ENCODE measurements around the gene MOV10. TPM values are rescaled to one million over a fixed set of nuclear protein-coding genes. Genes with fewer than 3 reads are reported as not detected.

MOV10 gene
- total and polyA plus RNA-seq, 2 donors (not counting 1 experiment from before 2014, with no cell fraction given): 31.0 to 46.2 TPM

- Mint-ChIP-seq H3K4me3 (peak overlapping the region; percentile 88), H3K9me3 (ENCODE audit: insufficient read depth) (no peaks in the 10 kb centered on the region), H3K27ac (no peak overlapping the region), H3K27me3 (no peaks in the 10 kb centered on the region), H3K4me1 (peaks cover 39% of the 10 kb centered on the region)
- DNase-seq (no peak), ATAC-seq (ENCODE audit: low read depth) (no peak)
- Histone ChIP-seq H3K36me3 (replicated peaks in 1 of 2; ENCODE audit: control extremely low read depth in 1 of 2, control insufficient read depth in 1 of 2, extremely low read depth in 1 of 2, insufficient read depth in 2 of 2, low read length in 1 of 2) (no peaks in the 10 kb centered on the region), H3K4me2 (replicated peaks; ENCODE audit: low read depth, low read length, poor library complexity, severe bottlenecking) (no peak overlapping the region), H3K4me1 (ENCODE audit: control insufficient read depth in 2 of 2, insufficient read depth in 2 of 2, low read length in 2 of 2) (peaks cover 30 to 38% of the 10 kb centered on the region in 2 donors), H3K9ac (ENCODE audit: low read length) (no peak overlapping the region), H3K27ac (ENCODE audit: low read length in 2 of 2) (no peak overlapping the region), H3K27me3 (replicated peaks in 1 of 4; ENCODE audit: control extremely low read depth in 1 of 4, control insufficient read depth in 3 of 4, insufficient read depth in 4 of 4, low read length in 3 of 4) (no peaks in the 10 kb centered on the region), H3K79me2 (ENCODE audit: control insufficient read depth, insufficient read depth, low read length) (no peaks in the 10 kb centered on the region), H3K4me3 (ENCODE audit: control extremely low read depth in 1 of 5, extremely low read depth in 1 of 5, insufficient read depth in 1 of 5, low read depth in 2 of 5, low read length in 4 of 5) (no peak overlapping the region), H4K20me1 (ENCODE audit: control insufficient read depth, insufficient read depth, low read length, poor library complexity, severe bottlenecking) (no peaks in the 10 kb centered on the region), H3K9me3 (ENCODE audit: control extremely low read depth in 1 of 3, control insufficient read depth in 2 of 3, insufficient read depth in 1 of 3, low read length in 2 of 3) (no peaks in the 10 kb centered on the region), H2AFZ (ENCODE audit: insufficient read depth, low read depth, low read length, poor library complexity, severe bottlenecking) (no peak overlapping the region)
- POLR2A ChIA-PET: interaction anchor here (0.6 kb wide), 1 partner anchor 62 kb away, joined by 4 read pairs; no protein-coding TSS in a partner anchor
- CTCF ChIA-PET: interaction anchor here (1.2 to 6.6 kb wide), 18 partner anchors 8 to 338 kb away, joined by 3 to 122 read pairs (median 9); partner anchors contain the start of genes CAPZA1, MOV10, PPM1J and ST7L
- intact Hi-C loops (cut with micrococcal nuclease): no loop called here
- WGBS (ENCODE audit: insufficient coverage): no CpG with 5 or more reads among the region's 3 CpGs
- TF ChIP-seq CTCF (IDR thresholded peaks at IDR 0.05): no peak
- no peak for TF ChIP-seq EZH2 (IDR thresholded peaks at IDR 0.05; ENCODE audit: borderline replicate concordance, insufficient read depth, low read depth, low read length, poor library complexity, severe bottlenecking)
These were observed 34.0 kb downstream of the MOV10 start for GRCh38 chr1:112708489-112708888.

GRCh38 chr1:112710159-112710558 is 35.7 kb downstream of the MOV10 start:
- Mint-ChIP-seq H3K27me3 (no peaks in the 10 kb centered on the region), H3K9me3 (ENCODE audit: insufficient read depth) (no peaks in the 10 kb centered on the region), H3K27ac (peak overlapping the region; percentile 11), H3K4me3 (no peak overlapping the region), H3K4me1 (peaks cover 32% of the 10 kb centered on the region)
- Histone ChIP-seq H2AFZ (ENCODE audit: insufficient read depth, low read depth, low read length, poor library complexity, severe bottlenecking) (no peak overlapping the region), H3K9ac (ENCODE audit: low read length) (no peak overlapping the region), H3K4me1 (ENCODE audit: control insufficient read depth in 2 of 2, insufficient read depth in 2 of 2, low read length in 2 of 2) (peaks cover 31 to 43% of the 10 kb centered on the region in 2 donors), H3K36me3 (replicated peaks in 1 of 2; ENCODE audit: control extremely low read depth in 1 of 2, control insufficient read depth in 1 of 2, extremely low read depth in 1 of 2, insufficient read depth in 2 of 2, low read length in 1 of 2) (no peaks in the 10 kb centered on the region), H3K4me2 (replicated peaks; ENCODE audit: low read depth, low read length, poor library complexity, severe bottlenecking) (no peak overlapping the region), H3K27ac (ENCODE audit: low read length in 2 of 2) (no peak overlapping the region), H3K4me3 (ENCODE audit: control extremely low read depth in 1 of 5, extremely low read depth in 1 of 5, insufficient read depth in 1 of 5, low read depth in 2 of 5, low read length in 4 of 5) (no peak overlapping the region), H4K20me1 (ENCODE audit: control insufficient read depth, insufficient read depth, low read length, poor library complexity, severe bottlenecking) (no peaks in the 10 kb centered on the region), H3K27me3 (replicated peaks in 1 of 4; ENCODE audit: control extremely low read depth in 1 of 4, control insufficient read depth in 3 of 4, insufficient read depth in 4 of 4, low read length in 3 of 4) (no peaks in the 10 kb centered on the region), H3K9me3 (ENCODE audit: control extremely low read depth in 1 of 3, control insufficient read depth in 2 of 3, insufficient read depth in 1 of 3, low read length in 2 of 3) (no peaks in the 10 kb centered on the region), H3K79me2 (ENCODE audit: control insufficient read depth, insufficient read depth, low read length) (no peaks in the 10 kb centered on the region)
- intact Hi-C loops (cut with micrococcal nuclease): loop anchor here (10.0 kb wide), 4 partner anchors 1105 to 2005 kb away; partner anchors contain the start of genes AP4B1, DCLRE1B, NRAS and RSBN1
- TF ChIP-seq CTCF (IDR thresholded peaks at IDR 0.05) (no peak), EZH2 (IDR thresholded peaks at IDR 0.05; ENCODE audit: borderline replicate concordance, insufficient read depth, low read depth, low read length, poor library complexity, severe bottlenecking) (no peak)
- POLR2A ChIA-PET: no interaction called here
- CTCF ChIA-PET: interaction anchor here (0.5 to 6.6 kb wide), 7 partner anchors 9 to 340 kb away, joined by 3 to 122 read pairs (median 4); partner anchors contain the start of gene MOV10
- DNase-seq (no peak), ATAC-seq (ENCODE audit: low read depth) (no peak)
- 93% methylated on average over 7 of the region's 7 CpGs for WGBS (ENCODE audit: insufficient coverage)
